Hepatocyte (in vitro differentiated cells): ENCODE data around the gene MYH13.

Experiments used
- EZH2phosphoT487 ChIP-seq: fragments of 200-600 bp; sonication (generic); IDR thresholded peaks from one replicate; pipeline ENCODE4 v1.6.1; 2018; ENCODE audit warnings: antibody characterized with exemption, mild to moderate bottlenecking, low read depth, moderate library complexity; ENCODE audit not compliant: unreplicated experiment, severe bottlenecking
- TF ChIP-seq, protein P1 (sequence below): fragments of 200-600 bp; sonication (generic); IDR thresholded peaks from 2 replicates; pipeline ENCODE4 v1.5.1; 2016; ENCODE audit warnings: antibody characterized with exemption, mild to moderate bottlenecking; ENCODE audit not compliant: poor library complexity

DNA sequence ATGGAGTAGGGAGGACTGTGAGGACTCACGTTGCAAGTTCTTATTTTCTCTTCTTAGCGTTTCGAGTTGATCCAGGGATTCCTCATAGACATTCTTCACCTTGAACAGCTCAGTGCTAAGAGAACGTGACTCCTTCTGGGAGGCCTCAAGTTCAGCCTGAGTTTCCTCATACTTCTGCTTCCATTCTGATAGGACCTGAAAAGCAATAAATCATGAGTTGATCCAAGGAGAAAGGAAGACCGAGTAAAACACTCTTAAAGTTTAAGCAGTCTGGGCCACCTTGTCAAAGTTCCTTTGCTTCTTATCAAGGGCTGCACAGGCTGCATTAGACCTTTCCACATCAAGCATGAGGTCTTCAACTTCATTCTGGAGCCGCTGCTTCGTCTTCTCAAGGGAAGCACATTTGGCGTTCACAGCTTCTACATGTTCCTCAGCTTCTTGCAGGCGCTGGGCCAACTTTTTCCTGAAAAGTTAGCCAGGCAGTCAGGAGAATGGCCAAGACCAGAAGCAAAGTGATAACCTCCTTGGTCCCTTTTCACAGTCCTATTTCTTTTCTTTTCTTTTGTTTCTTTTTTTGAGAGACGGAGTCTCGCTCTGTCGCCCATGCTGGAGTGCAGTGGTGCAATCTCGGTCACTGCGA lies 23.8 kb upstream of the MYH13 start:
- TF ChIP-seq, protein P1, sequence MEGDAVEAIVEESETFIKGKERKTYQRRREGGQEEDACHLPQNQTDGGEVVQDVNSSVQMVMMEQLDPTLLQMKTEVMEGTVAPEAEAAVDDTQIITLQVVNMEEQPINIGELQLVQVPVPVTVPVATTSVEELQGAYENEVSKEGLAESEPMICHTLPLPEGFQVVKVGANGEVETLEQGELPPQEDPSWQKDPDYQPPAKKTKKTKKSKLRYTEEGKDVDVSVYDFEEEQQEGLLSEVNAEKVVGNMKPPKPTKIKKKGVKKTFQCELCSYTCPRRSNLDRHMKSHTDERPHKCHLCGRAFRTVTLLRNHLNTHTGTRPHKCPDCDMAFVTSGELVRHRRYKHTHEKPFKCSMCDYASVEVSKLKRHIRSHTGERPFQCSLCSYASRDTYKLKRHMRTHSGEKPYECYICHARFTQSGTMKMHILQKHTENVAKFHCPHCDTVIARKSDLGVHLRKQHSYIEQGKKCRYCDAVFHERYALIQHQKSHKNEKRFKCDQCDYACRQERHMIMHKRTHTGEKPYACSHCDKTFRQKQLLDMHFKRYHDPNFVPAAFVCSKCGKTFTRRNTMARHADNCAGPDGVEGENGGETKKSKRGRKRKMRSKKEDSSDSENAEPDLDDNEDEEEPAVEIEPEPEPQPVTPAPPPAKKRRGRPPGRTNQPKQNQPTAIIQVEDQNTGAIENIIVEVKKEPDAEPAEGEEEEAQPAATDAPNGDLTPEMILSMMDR: no peak
- TF ChIP-seq EZH2phosphoT487: no peak
